Cerebellar nuclear complex (tissue), 1 donor: ENCODE results near the gene C16orf46.
A peak's percentile ranks its signal among the peaks of the same experiment; 100 is the strongest.

Experiments
- DNase-seq, 2 experiments: peaks; one replicate each; lab custom pipeline; 2025; lab: John Stamatoyannopoulos, UW

Gene C16orf46

GRCh38 chr16:81073560-81074330 lies 3.3 kb downstream of the C16orf46 start:
- DNase-seq: no peak

- no peak for DNase-seq
Measured at GRCh38 chr16:81071805-81072204, 5.2 kb downstream of the C16orf46 start.

GRCh38 chr16:81070979-81071378 lies 6.1 kb downstream of the C16orf46 start:
- DNase-seq: no peak

- DNase-seq: no peak
Measured at GRCh38 chr16:81069063-81069462, 8.0 kb downstream of the C16orf46 start.

- no peak for DNase-seq
Measured at GRCh38 chr16:81067166-81067565, 9.9 kb downstream of the C16orf46 start.

- DNase-seq: no peak
Measured at GRCh38 chr16:81066681-81067080, 10.4 kb downstream of the C16orf46 start.

GRCh38 chr16:81061871-81062608 lies 15.0 kb downstream of the C16orf46 start:
- DNase-seq: no peak

GRCh38 chr16:81061307-81061640 lies 15.8 kb downstream of the C16orf46 start:
- no peak for DNase-seq

GRCh38 chr16:81060576-81061306 lies 16.3 kb downstream of the C16orf46 start:
- DNase-seq: peak; percentile 6 to 14

- DNase-seq: no peak
Measured at GRCh38 chr16:81053761-81054160, 23.3 kb downstream of the C16orf46 start.

GRCh38 chr16:81042821-81043220 lies 34.2 kb downstream of the C16orf46 start:
- no peak for DNase-seq

- no peak for DNase-seq
Measured at GRCh38 chr16:81041696-81042095, 35.3 kb downstream of the C16orf46 start.

GRCh38 chr16:81040842-81041241 lies 36.2 kb downstream of the C16orf46 start:
- no peak for DNase-seq

- no peak for DNase-seq
Measured at GRCh38 chr16:81040131-81040530, 36.9 kb downstream of the C16orf46 start.

GRCh38 chr16:81036751-81037350 lies 40.2 kb downstream of the C16orf46 start:
- DNase-seq: no peak

- DNase-seq: no peak
Measured at GRCh38 chr16:81035975-81036750, 40.9 kb downstream of the C16orf46 start.

GRCh38 chr16:81035398-81035974 lies 41.6 kb downstream of the C16orf46 start, which contains the start of gene ATMIN:
ATMIN (plus strand) TSS chr16:81035842; CDS start chr16:81035871, 29 bp downstream.
- DNase-seq: peak in 1 of 2 experiments; percentile 32

GRCh38 chr16:81029930-81030604 lies 47.0 kb downstream of the C16orf46 start:
- DNase-seq: no peak

GRCh38 chr16:81026429-81026828 lies 50.6 kb downstream of the C16orf46 start:
- DNase-seq: no peak

- DNase-seq: no peak
Measured at GRCh38 chr16:81018496-81018895, 58.5 kb downstream of the C16orf46 start.
